H1 (cell line): ENCODE data around the gene TOM1L2. TPM values are rescaled to one million over a fixed set of nuclear protein-coding genes. Genes with fewer than 3 reads are reported as not detected.

Source experiments
- CTCF ChIA-PET: fragments of 300-600 bp; sonication (Branson Sonifier 250); formaldehyde crosslinking; loops from one replicate; lab custom pipeline; 2021; ENCODE audit not compliant: partially characterized antibody; lab: Charles Lee
- POLR2A ChIA-PET: fragments of 300-600 bp; sonication (Branson Sonifier 250); formaldehyde crosslinking; loops from one replicate; lab custom pipeline; 2021; ENCODE audit warnings: inconsistent platforms; ENCODE audit not compliant: partially characterized antibody; lab: Charles Lee
- DNase-seq, 2 experiments: peaks; one replicate each; pipeline versions ENCODE4 v3.0.0 to v3.0.0-alpha.2; 2010 to 2022; ENCODE audit warnings: low spot score in 2 of 2, low read depth in 1 of 2, mixed read lengths in 1 of 2
- FAIRE-seq: peaks from 2 replicates; lab custom pipeline; 2011; peaks lifted over from hg19 to GRCh38; lab: Jason Lieb, UNC
- H2AFZ ChIP-seq: 2 replicates; pipeline ENCODE4 v1.8.1; 2012; ENCODE audit warnings: low read length, inconsistent platforms
- H2AK5ac ChIP-seq: 2 replicates; pipeline ENCODE4 v1.6.1; 2013; ENCODE audit warnings: low read depth, low read length
- H2BK120ac ChIP-seq: replicated peaks from 2 replicates; pipeline ENCODE3; 2013; ENCODE audit warnings: low read depth, low read length, inconsistent platforms
- H2BK12ac ChIP-seq: 2 replicates; pipeline ENCODE4 v1.6.1; 2013; ENCODE audit warnings: low read depth, low read length
- H2BK15ac ChIP-seq: 2 replicates; pipeline ENCODE4 v1.6.1; 2013; ENCODE audit warnings: low read length
- H2BK20ac ChIP-seq: 2 replicates; pipeline ENCODE4 v1.6.1; 2013; ENCODE audit warnings: low read length
- H2BK5ac ChIP-seq: 2 replicates; pipeline ENCODE4 v1.6.1; 2013; ENCODE audit warnings: low read depth, low read length
- H3K14ac ChIP-seq: 2 replicates; pipeline ENCODE4 v1.6.1; 2013; ENCODE audit warnings: inconsistent platforms; ENCODE audit not compliant: insufficient read length
- H3K18ac ChIP-seq: 2 replicates; pipeline ENCODE4 v1.6.1; 2013; ENCODE audit warnings: low read length; ENCODE audit errors: extremely low read depth
- H3K23ac ChIP-seq: 2 replicates; pipeline ENCODE4 v1.6.1; 2013; ENCODE audit warnings: inconsistent platforms; ENCODE audit not compliant: insufficient read length
- H3K23me2 ChIP-seq: 2 replicates; pipeline ENCODE4 v1.6.1; 2013; ENCODE audit warnings: low read depth, low read length
- H3K27ac ChIP-seq: 2 replicates; pipeline ENCODE4 v1.6.1; 2011; ENCODE audit warnings: low read depth, low read length, inconsistent platforms
- H3K27me3 ChIP-seq, 4 experiments: replicated peaks in 1 of 4; 1 replicate in 1 of 4; 2 replicates in 3 of 4; pipeline versions ENCODE4 v1.6.1 to v1.8.1; 2011 to 2013; ENCODE audit warnings: low read length in 3 of 4, mild to moderate bottlenecking in 3 of 4, inconsistent platforms in 2 of 4, mixed read lengths in 2 of 4, moderate library complexity in 1 of 4; ENCODE audit not compliant: control insufficient read depth in 3 of 4, insufficient read depth in 3 of 4; ENCODE audit errors: extremely low read depth in 1 of 4
- H3K36me3 ChIP-seq, 4 experiments: 2 replicates each; pipeline versions ENCODE4 v1.6.1 to v1.8.1; 2011 to 2013; ENCODE audit warnings: mild to moderate bottlenecking in 4 of 4, low read length in 3 of 4, moderate library complexity in 2 of 4, control low read depth in 1 of 4, inconsistent platforms in 1 of 4; ENCODE audit not compliant: insufficient read depth in 4 of 4, control insufficient read depth in 2 of 4
- H3K4ac ChIP-seq: replicated peaks from 2 replicates; pipeline ENCODE3; 2013; ENCODE audit warnings: low read length, low read depth, mixed read lengths, inconsistent platforms; ENCODE audit not compliant: insufficient read length
- H3K4me1 ChIP-seq, 4 experiments: replicated peaks in 1 of 4; 1 replicate in 1 of 4; 2 replicates in 3 of 4; pipeline versions ENCODE4 v1.6.1 to v1.8.1; 2011 to 2013; ENCODE audit warnings: low read length in 3 of 4, inconsistent platforms in 2 of 4, mixed read lengths in 1 of 4; ENCODE audit not compliant: insufficient read depth in 4 of 4, control insufficient read depth in 3 of 4
- H3K4me2 ChIP-seq, 2 experiments: 2 replicates each; pipeline versions ENCODE4 v1.6.1 to v1.8.1; 2011 to 2013; ENCODE audit warnings: low read depth in 2 of 2, low read length in 2 of 2, control low read depth in 1 of 2, inconsistent platforms in 1 of 2, mild to moderate bottlenecking in 1 of 2; ENCODE audit not compliant: insufficient read depth in 1 of 2
- H3K4me3 ChIP-seq, 4 experiments: fragments of 200-600, 300-600 bp in 1 of 4; sonication (generic), shearing (Covaris generic), sonication (Bioruptor Twin) in 1 of 4; 2 replicates each; pipeline versions ENCODE4 v1.5.1 to v1.8.1; 2011 to 2016; ENCODE audit warnings: low read length in 4 of 4, low read depth in 3 of 4, control low read depth in 2 of 4, inconsistent platforms in 2 of 4, mild to moderate bottlenecking in 2 of 4, mixed read lengths in 1 of 4, moderate library complexity in 1 of 4; ENCODE audit not compliant: insufficient read depth in 2 of 4; ENCODE audit errors: extremely low read depth in 1 of 4
- H3K56ac ChIP-seq: replicated peaks from 2 replicates; pipeline ENCODE3; 2013; ENCODE audit warnings: low read depth, mild to moderate bottlenecking, mixed read lengths, low read length, inconsistent platforms; ENCODE audit not compliant: insufficient read length
- H3K79me1 ChIP-seq: 2 replicates; pipeline ENCODE4 v1.6.1; 2013; ENCODE audit warnings: low read depth, low read length, control low read depth
- H3K79me2 ChIP-seq, 2 experiments: 2 replicates each; pipeline versions ENCODE4 v1.6.1 to v1.8.1; 2012 to 2013; ENCODE audit warnings: low read length in 2 of 2, mild to moderate bottlenecking in 2 of 2, inconsistent platforms in 1 of 2; ENCODE audit not compliant: insufficient read depth in 2 of 2, control insufficient read depth in 1 of 2
- H3K9ac ChIP-seq, 4 experiments: replicated peaks in 1 of 4; 1 replicate in 1 of 4; 2 replicates in 3 of 4; pipeline versions ENCODE4 v1.6.1 to v1.8.1; 2011 to 2013; ENCODE audit warnings: low read depth in 3 of 4, low read length in 3 of 4, control low read depth in 2 of 4, mild to moderate bottlenecking in 2 of 4, moderate library complexity in 2 of 4, inconsistent platforms in 1 of 4; ENCODE audit errors: extremely low read depth in 1 of 4
- H3K9me3 ChIP-seq, 2 experiments: 2 replicates each; pipeline versions ENCODE4 v1.6.1 to v1.8.1; 2012 to 2013; ENCODE audit warnings: mild to moderate bottlenecking in 2 of 2, moderate library complexity in 2 of 2, control low read depth in 1 of 2, inconsistent platforms in 1 of 2, low read depth in 1 of 2, low read length in 1 of 2, mixed read lengths in 1 of 2; ENCODE audit not compliant: insufficient read depth in 2 of 2
- H4K20me1 ChIP-seq, 2 experiments: replicated peaks in 1 of 2; 2 replicates each; pipeline versions ENCODE3 to v1.8.1; 2011 to 2013; ENCODE audit warnings: inconsistent platforms in 2 of 2, low read length in 2 of 2, mild to moderate bottlenecking in 1 of 2; ENCODE audit not compliant: insufficient read depth in 2 of 2, control insufficient read depth in 1 of 2
- H4K5ac ChIP-seq: 2 replicates; pipeline ENCODE4 v1.6.1; 2013; ENCODE audit warnings: low read length, low read depth, mixed read lengths, inconsistent platforms; ENCODE audit not compliant: insufficient read length
- H4K8ac ChIP-seq: 2 replicates; pipeline ENCODE4 v1.8.0; 2013; ENCODE audit warnings: mild to moderate bottlenecking, moderate library complexity, low read length, inconsistent platforms; ENCODE audit not compliant: insufficient read depth; ENCODE audit errors: extremely low read depth
- H4K91ac ChIP-seq: replicated peaks from 2 replicates; pipeline ENCODE3; 2013; ENCODE audit warnings: low read length, mixed read lengths, inconsistent platforms; ENCODE audit not compliant: insufficient read length
- CHD2 ChIP-seq: IDR thresholded peaks from 2 replicates; pipeline ENCODE4 v1.6.1; 2012; ENCODE audit warnings: low read length, improper control_type of control experiment
- EGR1 ChIP-seq: IDR thresholded peaks from 2 replicates; pipeline ENCODE4 v1.6.1; 2011; ENCODE audit warnings: low read depth, low read length, borderline replicate concordance
- GABPA ChIP-seq: IDR thresholded peaks from 2 replicates; pipeline ENCODE4 v1.6.1; 2011; ENCODE audit warnings: mild to moderate bottlenecking, low read length, moderate library complexity, borderline replicate concordance; ENCODE audit not compliant: insufficient read depth
- GTF2F1 ChIP-seq: IDR thresholded peaks from 2 replicates; pipeline ENCODE4 v1.6.1; 2012; ENCODE audit warnings: low read depth, low read length, improper control_type of control experiment, borderline replicate concordance
- JUND ChIP-seq: IDR thresholded peaks from 2 replicates; pipeline ENCODE4 v1.6.1; 2011; ENCODE audit warnings: mild to moderate bottlenecking, improper control_type of control experiment, low read length
- NANOG ChIP-seq: IDR thresholded peaks from 2 replicates; pipeline ENCODE4 v1.6.1; 2011; ENCODE audit warnings: low read length, low read depth, mild to moderate bottlenecking, inconsistent platforms; ENCODE audit not compliant: insufficient read depth, poor library complexity, severe bottlenecking
- PHF8 ChIP-seq: fragments of 200-600 bp; sonication (generic); conservative IDR thresholded peaks from 2 replicates; pipeline ENCODE4 v1.7.1; 2012; ENCODE audit warnings: low read depth, mild to moderate bottlenecking, inconsistent platforms, low read length, moderate library complexity
- POLR2AphosphoS5 ChIP-seq: IDR thresholded peaks from 2 replicates; pipeline ENCODE4 v1.6.1; 2011; ENCODE audit warnings: low read depth, low read length
- POU5F1 ChIP-seq: IDR thresholded peaks from 2 replicates; pipeline ENCODE4 v1.6.1; 2011; ENCODE audit warnings: low read depth, mild to moderate bottlenecking, low read length, moderate library complexity
- RBBP5 ChIP-seq: IDR thresholded peaks from 2 replicates; pipeline ENCODE4 v1.7.1; 2012; ENCODE audit warnings: low read depth, mild to moderate bottlenecking, inconsistent platforms, low read length, moderate library complexity, borderline replicate concordance
- RFX5 ChIP-seq: IDR thresholded peaks from 2 replicates; pipeline ENCODE4 v1.6.1; 2011; ENCODE audit warnings: low read depth, low read length, improper control_type of control experiment, borderline replicate concordance
- SP2 ChIP-seq: IDR thresholded peaks from 2 replicates; pipeline ENCODE4 v1.6.1; 2012; ENCODE audit warnings: mild to moderate bottlenecking, low read length, inconsistent platforms
- SP4 ChIP-seq: IDR thresholded peaks from 2 replicates; pipeline ENCODE4 v1.6.1; 2012; ENCODE audit warnings: low read length, inconsistent platforms
- YY1 ChIP-seq: IDR thresholded peaks from 2 replicates; pipeline ENCODE4 v1.6.1; 2011; ENCODE audit warnings: low read depth, mild to moderate bottlenecking, low read length
- WGBS, 2 experiments: shearing (Covaris generic) in 1 of 2; methylation state at CpG; one replicate each; pipeline versions ENCODE4 v1.1.6 to v1.1.7; 2013 to 2015; ENCODE audit warnings: low lambda C conversion rate in 2 of 2, mixed read lengths in 2 of 2, inconsistent platforms in 1 of 2, low coverage in 1 of 2, missing lambda C conversion rate in 1 of 2; ENCODE audit not compliant: insufficient replicate concordance in 2 of 2, insufficient coverage in 1 of 2, insufficient read length in 1 of 2; ENCODE audit errors: extremely low coverage in 1 of 2, missing lambda C conversion rate in 1 of 2; 5-methylcytosine and 5-hydroxymethylcytosine counted together
- polyA plus RNA-seq, 7 experiments: library from polyadenylated mRNA; depleted of rRNA in 3 of 7; stranded (reverse) in 5 of 7; unstranded in 2 of 7; fragments of >200 nt in 5 of 7; fragments of 200-250 nt in 2 of 7; gene quantifications; 1 replicate in 5 of 7; 2 replicates in 1 of 7; 4 replicates in 1 of 7; pipeline versions ENCODE4 v1.2.1 to v1.2.3, GENCODE V29; 2011 to 2013; ENCODE audit warnings: missing spikeins in 2 of 7, mixed read lengths in 2 of 7
- total RNA-seq: library from RNA; stranded (reverse); fragmentation: NEBNext Ultra II Directional; extraction: Animal tissue kit (Norgen Biotek cat#: 25700); gene quantifications from 2 replicates; pipeline ENCODE4 v1.2.1, GENCODE V29; 2021

The TOM1L2 gene
- total and polyA plus RNA-seq, 2 of the 8 experiments (the other 6 are each of a cell fraction or from before 2014, with no cell fraction given), result 2.0 to 3.4 TPM

- H3K27me3 ChIP-seq, result no peaks in the 10 kb centered on the region; a peak in 1 of 7 replicates
- H3K56ac ChIP-seq, result no peak overlapping the region
- POLR2A ChIA-PET, result interaction anchor here (1.0 to 7.6 kb wide), 4 partner anchors 10 to 36 kb away, joined by 3 to 63 read pairs (median 24); partner anchors contain the start of gene SREBF1
- peak overlapping the region; percentile 89; the same call in 1 of the 2 replicates for H2BK15ac ChIP-seq
- peaks cover 0 to 33% (median 21%) of the 10 kb centered on the region in 4 experiments; a peak in 6 of 7 replicates for H3K4me1 ChIP-seq
- H3K4me3 ChIP-seq, result no peak overlapping the region
- no peak overlapping the region for H2BK120ac ChIP-seq
- no peaks in the 10 kb centered on the region for H3K9me3 ChIP-seq
- CTCF ChIA-PET, result interaction anchor here (1.0 to 5.9 kb wide), 13 partner anchors 9 to 119 kb away, joined by 3 to 44 read pairs (median 4); no protein-coding TSS in a partner anchor
- no peaks in the 10 kb centered on the region for H3K79me2 ChIP-seq
- FAIRE-seq, result no peak
- no peak overlapping the region for H3K23ac ChIP-seq
- H2AFZ ChIP-seq, result no peak overlapping the region
- H2BK12ac ChIP-seq, result peak overlapping the region; percentile 84; the same call in 1 of the 2 replicates
- no peak overlapping the region for H3K27ac ChIP-seq
- no peak overlapping the region for H3K14ac ChIP-seq
- no peaks in the 10 kb centered on the region for H3K36me3 ChIP-seq
- no peak overlapping the region; the same call in 1 of the 2 replicates for H4K8ac ChIP-seq
- H3K9ac ChIP-seq, result no peak overlapping the region
- peak overlapping the region; percentile 46 for H4K91ac ChIP-seq
- peak overlapping the region; percentile 24; the same call in 1 of the 2 replicates for H2BK5ac ChIP-seq
- 83% methylated on average over 4 of the region's 5 CpGs; no CpG with 5 or more reads in 1 of the 2 experiments for WGBS, 2 experiments
- H4K20me1 ChIP-seq, result peaks cover 0 to 1% of the 10 kb centered on the region in 2 experiments
- no peak overlapping the region for H4K5ac ChIP-seq
- DNase-seq, result no peak
- H2AK5ac ChIP-seq, result no peak overlapping the region
- H3K18ac ChIP-seq, result peak overlapping the region; percentile 60; the same call in 1 of the 2 replicates
- H2BK20ac ChIP-seq, result no peak overlapping the region
- no peak overlapping the region for H3K4me2 ChIP-seq
- peak overlapping the region; percentile 64 for H3K4ac ChIP-seq
- H3K79me1 ChIP-seq, result no peaks in the 10 kb centered on the region
- no peaks in the 10 kb centered on the region for H3K23me2 ChIP-seq
- TF ChIP-seq POLR2AphosphoS5 (no peak), PHF8 (no peak), NANOG (no peak), CHD2 (no peak), SP2 (no peak), GTF2F1 (no peak), RFX5 (no peak), YY1 (no peak), JUND (no peak), SP4 (no peak), GABPA (no peak), POU5F1 (no peak), EGR1 (no peak), RBBP5 (no peak)
These were observed 124.5 kb downstream of the TOM1L2 start for GRCh38 chr17:17847726-17848125.
